ACC112 (cell line): ENCODE measurements around the gene VSTM4.

Source experiments
- H2AFZ ChIP-seq: fragments of 200-600 bp; sonication (generic); one replicate; pipeline ENCODE4 v1.6.0; 2017; ENCODE audit warnings: antibody characterized with exemption, low read length; ENCODE audit not compliant: unreplicated experiment
- H3K27ac ChIP-seq: fragments of 200-600 bp; sonication (generic); 2 replicates; pipeline ENCODE4 v1.5.1; 2014; ENCODE audit warnings: low read depth, mild to moderate bottlenecking, antibody characterized with exemption, low read length, moderate library complexity
- H3K27me3 ChIP-seq: fragments of 200-600 bp; sonication (generic); 2 replicates; pipeline ENCODE4 v1.6.1; 2014; ENCODE audit warnings: mild to moderate bottlenecking, antibody characterized with exemption, low read length, moderate library complexity, mixed read lengths; ENCODE audit not compliant: insufficient read depth
- H3K36me3 ChIP-seq: fragments of 200-600 bp; sonication (generic); 2 replicates; pipeline ENCODE4 v1.6.1; 2016; ENCODE audit warnings: mild to moderate bottlenecking, antibody characterized with exemption, low read length, moderate library complexity, mixed read lengths; ENCODE audit not compliant: insufficient read depth
- H3K4me1 ChIP-seq: fragments of 200-600 bp; sonication (generic); one replicate; pipeline ENCODE4 v1.6.1; 2016; ENCODE audit warnings: low read length, mixed read lengths; ENCODE audit not compliant: insufficient read depth, unreplicated experiment, control insufficient read depth
- H3K4me3 ChIP-seq: fragments of 200-600 bp; sonication (generic); 2 replicates; pipeline ENCODE4 v1.5.1; 2014; ENCODE audit warnings: mild to moderate bottlenecking, low read depth, low read length
- H3K79me2 ChIP-seq: fragments of 200-600 bp; sonication (generic); one replicate; pipeline ENCODE4 v1.6.0; 2016; ENCODE audit warnings: low read length; ENCODE audit not compliant: control insufficient read depth, unreplicated experiment, insufficient read depth

Gene VSTM4

GRCh38 chr10:49040601-49041000 is 74.7 kb downstream of the VSTM4 start:
- Histone ChIP-seq H3K27ac (no peak overlapping the region), H3K4me3 (no peak overlapping the region), H3K79me2 (no peaks in the 10 kb centered on the region), H3K27me3 (no peaks in the 10 kb centered on the region), H3K4me1 (no peaks in the 10 kb centered on the region), H2AFZ (no peak overlapping the region), H3K36me3 (no peaks in the 10 kb centered on the region)

DNA sequence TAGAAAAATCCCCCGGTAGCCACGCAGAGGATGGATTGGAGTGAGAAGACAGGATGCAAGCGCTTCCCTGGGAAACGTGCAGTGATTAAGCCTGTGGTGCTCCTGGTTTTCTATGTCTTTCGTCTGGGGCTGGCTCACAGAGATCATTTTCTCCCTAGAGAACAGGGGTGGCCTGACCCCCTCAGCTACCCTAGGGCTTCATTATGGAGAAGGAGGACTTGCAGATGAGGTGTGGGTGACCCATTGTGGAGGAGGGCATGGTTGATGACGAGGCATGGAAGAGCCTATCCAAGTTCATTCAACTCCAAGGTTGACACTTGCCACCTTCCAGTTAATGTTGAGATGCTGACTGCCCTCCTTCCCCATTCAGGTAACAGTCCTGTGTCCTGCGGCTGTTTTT is 75.9 kb downstream of the VSTM4 start:
- no peaks in the 10 kb centered on the region for H3K36me3 ChIP-seq
- H3K27ac ChIP-seq, result no peak overlapping the region
- no peaks in the 10 kb centered on the region for H3K27me3 ChIP-seq
- H2AFZ ChIP-seq, result no peak overlapping the region
- H3K79me2 ChIP-seq, result no peaks in the 10 kb centered on the region
- no peaks in the 10 kb centered on the region for H3K4me1 ChIP-seq
- no peak overlapping the region for H3K4me3 ChIP-seq

- Histone ChIP-seq H3K4me3 (no peak overlapping the region), H3K27me3 (no peaks in the 10 kb centered on the region), H2AFZ (no peak overlapping the region), H3K36me3 (no peaks in the 10 kb centered on the region), H3K4me1 (no peaks in the 10 kb centered on the region), H3K27ac (no peak overlapping the region), H3K79me2 (no peaks in the 10 kb centered on the region)
Observed at GRCh38 chr10:49038711-49039110, 76.6 kb downstream of the VSTM4 start.

DNA sequence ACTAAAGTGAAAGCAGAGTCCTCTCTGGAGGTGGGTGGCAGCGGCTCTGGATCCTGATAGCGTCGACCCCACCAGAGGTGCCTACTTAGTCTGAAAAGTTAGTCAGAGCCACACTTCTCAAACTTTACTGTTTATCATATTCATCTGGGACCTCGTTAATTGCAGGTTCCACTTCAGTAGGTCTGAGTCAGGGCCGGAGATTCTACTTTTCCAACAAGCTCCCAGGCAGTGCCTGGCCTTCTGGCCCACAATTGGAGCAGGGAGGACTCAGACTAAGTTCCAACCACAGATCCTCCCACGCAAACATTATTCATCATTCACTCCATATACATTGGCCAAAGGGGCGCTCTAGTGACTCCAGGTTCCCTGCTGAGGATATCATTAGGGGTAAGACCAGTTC is 78.1 kb downstream of the VSTM4 start:
- no peak overlapping the region for H2AFZ ChIP-seq
- H3K27me3 ChIP-seq, result no peaks in the 10 kb centered on the region
- no peaks in the 10 kb centered on the region for H3K4me1 ChIP-seq
- H3K4me3 ChIP-seq, result no peak overlapping the region
- H3K36me3 ChIP-seq, result no peaks in the 10 kb centered on the region
- no peaks in the 10 kb centered on the region for H3K79me2 ChIP-seq
- H3K27ac ChIP-seq, result no peak overlapping the region

GRCh38 chr10:49036638-49037037 is 78.7 kb downstream of the VSTM4 start:
- Histone ChIP-seq H3K27ac (no peak overlapping the region), H2AFZ (no peak overlapping the region), H3K79me2 (no peaks in the 10 kb centered on the region), H3K4me1 (no peaks in the 10 kb centered on the region), H3K4me3 (no peak overlapping the region), H3K36me3 (no peaks in the 10 kb centered on the region), H3K27me3 (no peaks in the 10 kb centered on the region)

DNA sequence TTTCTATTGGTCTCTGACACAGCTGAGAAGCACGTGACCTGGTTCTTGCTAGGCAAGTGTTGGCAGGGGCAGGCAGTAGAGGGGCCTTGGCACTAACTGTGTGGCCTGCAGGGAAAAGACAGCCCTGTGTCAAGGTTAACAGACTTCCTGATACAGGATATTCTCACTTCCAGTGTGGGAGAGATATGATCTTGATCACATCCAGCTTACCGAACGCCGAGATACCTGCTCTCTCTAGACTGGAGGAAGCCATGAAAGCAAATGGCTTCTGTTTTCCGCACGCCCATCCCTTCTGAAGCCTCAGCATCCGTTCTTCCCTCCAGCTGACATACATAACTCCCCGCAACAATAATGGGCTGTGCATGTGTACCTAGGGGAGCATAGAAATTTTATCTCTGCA is 79.4 kb downstream of the VSTM4 start:
- Histone ChIP-seq H3K36me3 (no peaks in the 10 kb centered on the region), H3K27me3 (no peaks in the 10 kb centered on the region), H3K27ac (no peak overlapping the region), H3K4me3 (no peak overlapping the region), H2AFZ (no peak overlapping the region), H3K4me1 (no peaks in the 10 kb centered on the region), H3K79me2 (no peaks in the 10 kb centered on the region)

DNA sequence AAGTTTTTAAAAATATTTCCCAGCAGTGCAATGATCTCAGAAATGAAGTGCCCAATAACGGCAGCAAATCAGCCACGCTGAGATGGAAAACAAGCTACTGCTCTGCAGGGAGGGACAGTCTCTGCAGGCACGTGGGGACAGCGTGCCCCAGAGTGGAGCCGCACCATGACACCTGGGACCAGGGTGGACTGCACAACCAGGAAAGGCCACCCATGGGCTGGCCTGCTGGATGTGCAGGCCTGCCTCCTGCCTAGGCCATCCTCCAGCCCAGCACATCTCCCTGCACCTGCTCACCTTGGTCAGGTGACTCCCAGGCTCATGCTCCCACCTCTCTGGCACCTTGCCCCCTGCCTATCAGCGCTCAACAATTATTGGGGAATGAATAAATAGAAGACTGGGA is 80.4 kb downstream of the VSTM4 start:
- Histone ChIP-seq H3K4me1 (no peaks in the 10 kb centered on the region), H3K27me3 (no peaks in the 10 kb centered on the region), H3K36me3 (no peaks in the 10 kb centered on the region), H3K4me3 (no peak overlapping the region), H3K27ac (no peak overlapping the region), H2AFZ (no peak overlapping the region), H3K79me2 (no peaks in the 10 kb centered on the region)

- no peak overlapping the region for H3K4me3 ChIP-seq
- H3K4me1 ChIP-seq, result no peaks in the 10 kb centered on the region
- no peak overlapping the region for H3K27ac ChIP-seq
- H3K27me3 ChIP-seq, result no peaks in the 10 kb centered on the region
- no peaks in the 10 kb centered on the region for H3K36me3 ChIP-seq
- no peak overlapping the region for H2AFZ ChIP-seq
- no peaks in the 10 kb centered on the region for H3K79me2 ChIP-seq
Observed at GRCh38 chr10:49033939-49034338, 81.4 kb downstream of the VSTM4 start.

DNA sequence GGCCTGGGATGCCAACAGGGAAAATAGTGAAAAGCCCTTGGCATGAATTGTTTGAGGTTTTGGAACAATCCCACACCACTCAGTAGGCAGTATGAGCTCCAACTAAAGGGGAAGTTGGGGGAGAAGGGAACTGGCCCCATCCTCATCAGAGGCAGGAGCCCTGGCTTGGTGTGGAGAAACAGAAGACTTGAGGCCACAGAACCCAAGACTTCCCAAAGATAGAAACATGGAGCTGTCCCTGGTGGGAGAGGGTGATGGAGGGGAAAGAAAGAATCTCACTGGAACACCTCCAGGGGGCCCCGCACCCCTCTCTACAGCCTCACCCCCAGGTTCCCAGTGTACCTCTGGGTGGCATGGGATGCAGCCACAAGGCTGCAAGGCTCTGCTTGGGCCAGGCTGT is 85.7 kb downstream of the VSTM4 start:
- Histone ChIP-seq H3K4me1 (no peaks in the 10 kb centered on the region), H3K36me3 (no peaks in the 10 kb centered on the region), H3K79me2 (no peaks in the 10 kb centered on the region), H3K4me3 (no peak overlapping the region), H2AFZ (no peak overlapping the region), H3K27ac (no peak overlapping the region), H3K27me3 (no peaks in the 10 kb centered on the region)

DNA sequence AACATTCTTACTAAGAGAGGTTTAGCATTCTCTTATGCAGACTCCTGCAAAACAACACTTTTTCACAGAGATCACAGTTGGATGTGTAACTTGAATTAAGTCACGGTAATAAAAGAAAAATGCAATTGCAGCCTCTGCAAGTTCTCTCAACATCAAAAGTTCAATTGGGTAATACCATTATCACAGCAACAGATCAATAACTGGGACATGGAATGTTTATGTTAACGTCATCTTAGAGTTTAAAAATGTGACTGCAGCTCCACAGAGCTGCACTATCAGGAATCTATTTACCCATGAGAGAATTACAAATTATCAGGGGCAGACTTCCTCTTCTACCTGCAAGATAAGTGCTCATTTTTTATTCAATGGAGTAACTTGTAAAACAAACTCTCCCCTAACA is 86.7 kb downstream of the VSTM4 start:
- H3K27ac ChIP-seq, result no peak overlapping the region
- no peaks in the 10 kb centered on the region for H3K36me3 ChIP-seq

DNA sequence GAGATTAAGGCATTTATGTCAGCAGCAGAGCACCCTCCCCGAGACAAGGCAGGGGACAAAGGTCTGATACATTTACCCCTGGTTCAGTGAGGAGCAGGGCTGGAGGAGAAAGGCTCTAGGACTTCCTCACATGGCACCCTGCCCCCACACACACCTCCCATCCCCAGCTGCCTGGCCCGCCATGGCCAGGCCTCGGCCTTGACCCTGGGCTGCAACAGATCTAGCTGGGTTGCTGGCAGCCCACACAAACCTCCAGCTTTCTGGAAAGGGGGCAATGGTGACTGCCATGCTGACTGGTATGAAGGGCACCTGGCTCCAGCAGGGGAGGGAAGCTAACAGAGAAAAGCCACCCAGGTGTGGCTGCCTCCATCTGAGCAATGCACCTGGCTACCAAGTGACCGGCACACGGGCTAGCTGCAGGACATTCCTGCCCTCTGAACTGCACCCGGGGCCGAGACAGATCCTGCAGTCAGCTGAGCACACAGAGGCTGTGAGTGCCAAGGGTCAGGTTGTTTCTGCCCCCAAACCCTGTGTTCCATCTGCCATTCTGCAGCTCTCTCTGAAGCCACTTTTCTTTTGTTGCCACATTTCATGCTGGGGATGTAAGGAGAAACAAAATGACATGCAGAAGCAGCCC is 89.9 kb downstream of the VSTM4 start:
- no peak overlapping the region for H3K27ac ChIP-seq
- no peak overlapping the region for H3K4me3 ChIP-seq
- no peaks in the 10 kb centered on the region for H3K36me3 ChIP-seq
- no peaks in the 10 kb centered on the region for H3K27me3 ChIP-seq
- H3K4me1 ChIP-seq, result no peaks in the 10 kb centered on the region
- no peaks in the 10 kb centered on the region for H3K79me2 ChIP-seq
- H2AFZ ChIP-seq, result no peak overlapping the region

More for the DNA sequence above, 86.7 kb downstream of the VSTM4 start:
- Histone ChIP-seq H3K79me2 (no peaks in the 10 kb centered on the region), H3K4me3 (no peak overlapping the region), H2AFZ (no peak overlapping the region), H3K27me3 (no peaks in the 10 kb centered on the region), H3K4me1 (no peaks in the 10 kb centered on the region)
